Posterior cingulate gyrus (tissue), 11 donors: ENCODE measurements around the gene THSD8.
"Not testable (repeated sequence)": the region's sequence is repeated elsewhere in the genome, so short reads cannot be mapped to it uniquely, and the experiment has no call there.

ENCODE experiments used
- DNase-seq, 10 donors: peaks; one replicate each; pipeline versions ENCODE4 v3.0.0 to v3.0.0-alpha.2; 2020 to 2021; ENCODE audit warnings: mixed read lengths in 3 of 10
- intact Hi-C: fragments of 100-400 bp; cut with DNase I; formaldehyde crosslinking; loops from one replicate; pipeline ENCODE4 v1.15.1; 2023

THSD8 gene

GRCh38 chr19:12790628-12791344, 11.1 kb upstream of the THSD8 start:
- intact Hi-C loops = loop anchor here (2.0 kb wide), 1 partner anchor 56 kb away; the partner anchor contains the start of gene TRIR
- no peak for DNase-seq

GRCh38 chr19:12791345-12792050, 10.4 kb upstream of the THSD8 start, which contains the start of gene JUNB:
Gene JUNB, plus strand, starts transcription at chr19:12791486. Its CDS starts 286 bp downstream, at chr19:12791772.
- intact Hi-C loops = loop anchor here (2.0 kb wide), 1 partner anchor 57 kb away; the partner anchor contains the start of gene TRIR
- peak; percentile 96 to 100 (median 98) for DNase-seq

- intact Hi-C loops = no loop called here
- peak; percentile 45 to 95 (median 64) for DNase-seq
These were observed 9.6 kb upstream of the THSD8 start for GRCh38 chr19:12792051-12792852.

- intact Hi-C loops = no loop called here
- DNase-seq = no peak
These were observed 9.0 kb upstream of the THSD8 start for GRCh38 chr19:12792853-12793289.

- intact Hi-C loops = no loop called here
- DNase-seq = peak; percentile 81 to 99 (median 90)
These were observed 8.3 kb upstream of the THSD8 start for GRCh38 chr19:12793290-12794195.

GRCh38 chr19:12794196-12794941, 7.5 kb upstream of the THSD8 start:
- no peak for DNase-seq
- intact Hi-C loops = no loop called here

GRCh38 chr19:12794971-12795381, 6.9 kb upstream of the THSD8 start:
- DNase-seq = no peak
- intact Hi-C loops = no loop called here

GRCh38 chr19:12796146-12797071, 5.5 kb upstream of the THSD8 start:
- DNase-seq = peak; percentile 51 to 96 (median 79)
- intact Hi-C loops = loop anchor here (1.0 kb wide), 1 partner anchor 19 kb away; no protein-coding TSS in a partner anchor

GRCh38 chr19:12797141-12797587, 4.7 kb upstream of the THSD8 start:
- intact Hi-C loops = no loop called here
- peak in 1 of 10 donors; percentile 41 for DNase-seq

GRCh38 chr19:12797607-12798006, 4.3 kb upstream of the THSD8 start:
- intact Hi-C loops, DNase-seq: not testable (repeated sequence)

- intact Hi-C loops = loop anchor here (5.0 kb wide), 1 partner anchor 38 kb away; no protein-coding TSS in a partner anchor
- DNase-seq = no peak
These were observed 2.0 kb upstream of the THSD8 start for GRCh38 chr19:12799742-12800465.

- intact Hi-C loops = loop anchor here (5.0 kb wide), 1 partner anchor 38 kb away; no protein-coding TSS in a partner anchor
- DNase-seq = no peak
These were observed 1.5 kb upstream of the THSD8 start for GRCh38 chr19:12800466-12800770.

- peak in 5 of 10 donors; percentile 31 to 88 (median 34) for DNase-seq
- intact Hi-C loops = loop anchor here (5.0 kb wide), 1 partner anchor 39 kb away; no protein-coding TSS in a partner anchor
These were observed 875 bp upstream of the THSD8 start for GRCh38 chr19:12800923-12801465.

GRCh38 chr19:12802267-12803106, 618 bp downstream of the THSD8 start:
- intact Hi-C loops = loop anchor here (5.0 kb wide), 1 partner anchor 40 kb away; no protein-coding TSS in a partner anchor
- peak in 2 of 10 donors; percentile 80 to 87 for DNase-seq

- DNase-seq = no peak
- intact Hi-C loops = loop anchor here (5.0 kb wide), 1 partner anchor 42 kb away; no protein-coding TSS in a partner anchor
These were observed 2.2 kb downstream of the THSD8 start for GRCh38 chr19:12804051-12804450.
